Measurements from ENCODE around the gene PFKM.
"Not testable (repeated sequence)": the region's sequence is repeated elsewhere in the genome, so short reads cannot be mapped to it uniquely, and the experiment has no call there.

The PFKM gene

GRCh38 chr12:48106681-48107613, 12.2 kb upstream of the PFKM start:
- in situ Hi-C loops (cut with HindIII; ENCODE audit: low pct_ligation_motif_present, low pct_unique_long_range_greater_than_20kb, low sequenced_read_pairs), result no loop called here
- no peak for DNase-seq

DNA sequence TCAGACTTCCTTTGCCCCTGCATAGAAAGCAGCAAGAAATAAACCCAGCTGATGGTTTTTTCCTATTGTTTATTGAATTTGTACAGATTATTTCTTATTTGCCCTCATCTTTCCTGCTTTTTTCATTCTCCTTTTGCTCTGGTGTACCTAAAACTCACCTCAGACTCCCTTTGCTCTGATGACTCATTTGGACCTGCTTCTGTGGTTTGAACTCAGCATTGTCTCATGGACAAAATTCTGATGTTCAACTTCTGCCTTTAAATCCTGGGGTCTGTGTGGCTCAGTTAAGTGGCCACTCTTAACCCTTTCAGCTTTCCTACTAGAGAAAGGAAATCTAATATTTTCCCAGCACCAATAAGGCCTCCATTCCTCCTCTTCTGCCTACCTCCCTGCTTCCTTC, 9.7 kb upstream of the PFKM start:
- in situ Hi-C loops (cut with HindIII; ENCODE audit: low pct_ligation_motif_present, low pct_unique_long_range_greater_than_20kb, low sequenced_read_pairs), result no loop called here
- DNase-seq, result no peak

DNA sequence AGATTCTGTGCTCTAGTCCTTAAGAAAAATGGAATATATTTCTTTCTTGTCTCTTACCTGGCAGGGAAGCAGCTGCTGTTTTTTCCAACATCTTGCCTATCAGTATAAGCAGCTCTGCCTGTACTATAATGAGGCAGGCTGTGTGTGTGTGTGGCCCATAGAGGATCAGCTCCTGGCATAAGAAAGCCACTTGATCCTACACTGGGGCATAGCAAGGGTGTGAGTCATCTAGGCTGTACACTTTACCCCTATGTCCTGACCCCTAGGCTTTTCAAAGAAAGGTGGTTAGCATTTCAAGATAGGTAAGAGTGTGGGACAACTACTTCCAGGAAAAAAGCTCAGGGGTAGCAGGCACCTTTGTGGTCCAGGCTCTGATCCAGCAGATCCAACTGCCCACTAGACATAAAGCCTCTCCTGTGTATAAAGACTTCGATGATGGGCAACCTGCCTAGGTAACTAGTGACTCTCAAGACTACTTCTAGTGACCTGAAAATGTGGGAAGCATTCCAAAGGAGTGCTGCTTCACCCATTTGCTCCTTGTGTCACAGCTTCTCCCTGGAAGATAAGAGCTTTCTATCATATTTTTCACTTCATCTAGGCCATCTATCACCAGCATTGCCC, 8.4 kb upstream of the PFKM start:
- in situ Hi-C loops (cut with HindIII; ENCODE audit: low pct_ligation_motif_present, low pct_unique_long_range_greater_than_20kb, low sequenced_read_pairs), result no loop called here
- peak; percentile 32 for DNase-seq

- DNase-seq; in situ Hi-C loops (cut with HindIII; ENCODE audit: low pct_ligation_motif_present, low pct_unique_long_range_greater_than_20kb, low sequenced_read_pairs): not testable (repeated sequence)
Observed at GRCh38 chr12:48111312-48111693, 7.9 kb upstream of the PFKM start.

GRCh38 chr12:48115957-48116356, 3.2 kb upstream of the PFKM start:
- DNase-seq, result no peak
- in situ Hi-C loops (cut with HindIII; ENCODE audit: low pct_ligation_motif_present, low pct_unique_long_range_greater_than_20kb, low sequenced_read_pairs), result no loop called here

GRCh38 chr12:48118284-48118871, 786 bp upstream of the PFKM start:
- DNase-seq, result peak; percentile 12
- in situ Hi-C loops (cut with HindIII; ENCODE audit: low pct_ligation_motif_present, low pct_unique_long_range_greater_than_20kb, low sequenced_read_pairs), result no loop called here

DNA sequence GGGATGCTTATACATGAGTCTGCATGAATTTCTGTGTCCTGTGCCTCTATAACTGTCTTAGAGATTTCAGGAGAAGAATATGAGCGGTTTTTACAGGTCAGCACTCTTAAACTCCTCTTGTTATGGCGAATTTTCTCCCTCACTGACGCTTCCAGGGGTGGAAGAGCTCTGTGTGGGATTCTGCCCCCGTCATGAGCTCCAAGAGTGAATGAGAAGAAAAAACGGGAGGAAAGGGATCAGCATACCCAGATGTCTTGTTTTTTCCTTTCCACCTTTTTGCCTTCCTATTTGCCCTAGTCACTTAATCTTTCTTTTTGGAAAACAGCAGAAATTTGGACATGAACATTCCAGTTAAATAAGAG, 651 bp downstream of the PFKM start:
- DNase-seq, result no peak
- in situ Hi-C loops (cut with HindIII; ENCODE audit: low pct_ligation_motif_present, low pct_unique_long_range_greater_than_20kb, low sequenced_read_pairs), result no loop called here

DNA sequence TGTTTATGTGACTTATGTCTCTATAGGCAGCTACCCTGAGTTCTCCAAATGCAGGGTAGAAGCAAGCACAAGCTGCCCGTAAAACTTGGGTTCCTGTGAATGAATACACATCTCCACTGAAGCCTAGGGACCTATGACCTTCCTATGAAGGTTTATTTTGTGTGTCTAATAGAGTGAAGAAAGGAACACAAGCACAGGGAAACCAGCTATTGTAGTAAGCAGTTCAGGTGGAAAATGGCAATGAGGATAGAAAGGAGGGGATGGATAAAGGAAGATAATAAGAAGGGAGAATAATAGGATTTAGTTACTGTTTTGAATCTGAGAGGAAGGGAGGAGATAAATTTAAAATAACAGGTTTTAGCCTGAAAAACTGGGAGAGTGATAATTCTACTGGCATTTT, 2.4 kb downstream of the PFKM start:
- in situ Hi-C loops (cut with HindIII; ENCODE audit: low pct_ligation_motif_present, low pct_unique_long_range_greater_than_20kb, low sequenced_read_pairs), result no loop called here
- DNase-seq, result no peak

GRCh38 chr12:48122065-48122834, 3.1 kb downstream of the PFKM start:
- in situ Hi-C loops (cut with HindIII; ENCODE audit: low pct_ligation_motif_present, low pct_unique_long_range_greater_than_20kb, low sequenced_read_pairs), result no loop called here
- DNase-seq, result no peak

DNA sequence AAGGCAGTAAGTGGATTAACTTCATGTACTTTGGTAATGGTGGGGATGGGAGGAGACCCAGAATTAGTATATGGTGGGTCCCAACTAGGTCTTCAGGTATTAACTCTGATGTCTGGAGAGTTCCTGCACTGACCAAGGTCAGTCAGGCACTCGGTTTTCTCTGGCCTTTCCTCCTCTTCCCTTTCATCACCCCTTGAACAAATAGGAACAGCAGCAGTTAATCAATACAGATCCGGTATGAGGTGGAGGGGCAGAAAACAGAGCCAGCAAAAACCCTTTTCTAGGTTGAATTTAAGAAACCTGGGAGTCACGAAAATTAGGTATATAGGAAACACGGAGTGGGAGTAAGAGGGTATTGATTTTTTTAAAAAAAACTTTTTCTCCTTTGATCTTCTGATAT, 4.0 kb downstream of the PFKM start:
- in situ Hi-C loops (cut with HindIII; ENCODE audit: low pct_ligation_motif_present, low pct_unique_long_range_greater_than_20kb, low sequenced_read_pairs), result no loop called here
- no peak for DNase-seq

DNA sequence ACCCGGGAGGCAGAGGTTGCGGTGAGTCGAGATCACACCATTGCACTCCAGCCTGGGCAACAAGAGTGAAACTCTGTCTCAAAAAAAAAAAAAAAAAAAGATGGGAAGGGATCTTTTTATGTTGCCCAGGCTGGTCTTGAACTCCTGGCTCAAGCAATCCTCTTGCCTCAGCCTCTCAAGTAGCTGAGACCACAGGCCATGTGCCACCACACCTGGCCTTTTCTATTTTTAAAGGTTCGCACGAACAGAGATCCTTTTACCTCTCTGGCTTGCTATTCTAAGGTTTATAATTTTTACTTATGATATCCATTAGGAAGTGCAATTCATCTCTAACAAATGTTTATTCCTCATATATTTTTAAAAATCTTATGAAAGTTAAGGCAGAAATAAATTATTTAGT, 6.4 kb downstream of the PFKM start:
- in situ Hi-C loops (cut with HindIII; ENCODE audit: low pct_ligation_motif_present, low pct_unique_long_range_greater_than_20kb, low sequenced_read_pairs); DNase-seq: not testable (repeated sequence)

DNA sequence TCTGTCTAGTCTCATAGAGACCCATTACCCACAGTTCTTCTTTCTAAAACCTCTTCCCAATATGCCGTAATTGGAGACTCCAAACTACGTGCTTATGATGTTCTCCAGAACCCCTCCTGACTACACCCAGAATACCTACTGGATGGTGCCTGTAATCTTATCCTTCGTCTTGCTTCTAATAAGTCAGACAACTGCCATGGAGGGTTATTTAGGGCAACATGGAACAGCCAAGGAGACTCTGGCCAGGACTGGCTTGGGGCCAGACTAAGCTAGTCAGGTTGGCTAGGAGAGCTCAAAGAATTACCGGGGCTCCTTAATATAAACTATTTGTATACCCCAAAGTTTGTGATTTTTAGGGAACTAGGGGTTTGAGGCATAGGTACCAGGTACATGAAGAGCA, 6.8 kb downstream of the PFKM start:
- in situ Hi-C loops (cut with HindIII; ENCODE audit: low pct_ligation_motif_present, low pct_unique_long_range_greater_than_20kb, low sequenced_read_pairs), result no loop called here
- no peak for DNase-seq

DNA sequence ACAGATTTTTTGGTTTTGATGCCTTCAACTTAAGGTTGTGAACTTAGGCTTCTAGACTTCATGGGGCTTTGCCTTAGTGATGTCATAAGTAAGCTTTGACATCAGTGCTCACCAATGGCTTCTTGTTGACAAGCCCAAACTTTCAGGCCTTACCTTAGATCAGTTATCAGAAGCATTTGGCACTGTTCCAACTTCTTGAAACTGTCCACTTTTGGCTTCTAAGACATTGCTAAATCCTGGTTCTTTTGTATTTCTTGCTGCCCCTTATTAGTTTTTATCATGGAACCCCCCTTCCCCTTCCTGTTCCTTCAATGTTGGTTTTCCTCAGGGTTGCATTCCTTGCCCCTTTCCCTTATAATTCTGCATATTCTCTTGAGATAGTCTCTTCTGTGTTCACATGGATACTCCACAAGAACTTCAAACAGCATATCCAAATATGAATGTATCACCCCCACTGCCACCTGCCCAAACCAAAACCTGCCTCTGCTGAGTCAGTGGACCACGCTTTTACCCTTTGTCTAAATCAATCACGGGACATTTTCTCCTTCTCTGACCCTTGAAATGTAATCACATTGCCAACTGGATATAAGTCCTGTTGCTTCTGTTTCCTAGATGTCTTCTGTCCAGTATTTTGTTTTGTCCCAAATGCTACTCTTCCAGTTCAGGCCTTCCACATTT, 7.9 kb downstream of the PFKM start:
- in situ Hi-C loops (cut with HindIII; ENCODE audit: low pct_ligation_motif_present, low pct_unique_long_range_greater_than_20kb, low sequenced_read_pairs), result no loop called here

DNA sequence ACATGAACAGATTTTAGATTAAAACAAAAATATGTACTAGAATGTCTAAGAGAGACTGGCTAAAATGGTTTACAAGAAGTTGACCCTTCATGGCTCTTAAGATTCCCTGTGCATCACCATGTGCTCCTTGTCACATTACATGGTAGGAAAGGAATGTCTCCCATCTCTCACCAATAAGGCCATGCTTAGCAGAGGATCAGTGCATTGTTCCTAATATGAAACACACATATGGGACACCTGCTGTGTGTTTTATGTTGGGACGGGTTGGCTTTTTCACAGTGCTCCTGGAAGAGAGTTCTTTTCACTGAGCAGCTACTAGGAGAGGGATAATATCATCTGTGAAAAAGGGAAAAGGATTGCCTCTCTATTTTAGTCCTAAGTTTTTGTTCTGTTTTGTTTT, 9.6 kb downstream of the PFKM start:
- DNase-seq, result no peak
- in situ Hi-C loops (cut with HindIII; ENCODE audit: low pct_ligation_motif_present, low pct_unique_long_range_greater_than_20kb, low sequenced_read_pairs), result no loop called here

More for the DNA sequence above, 7.9 kb downstream of the PFKM start:
- no peak for DNase-seq

- no peak for DNase-seq
- in situ Hi-C loops (cut with HindIII; ENCODE audit: low pct_ligation_motif_present, low pct_unique_long_range_greater_than_20kb, low sequenced_read_pairs), result no loop called here
Observed at GRCh38 chr12:48129376-48129775, 10.2 kb downstream of the PFKM start.

GRCh38 chr12:48131517-48131916, 12.4 kb downstream of the PFKM start:
- DNase-seq, result no peak
- in situ Hi-C loops (cut with HindIII; ENCODE audit: low pct_ligation_motif_present, low pct_unique_long_range_greater_than_20kb, low sequenced_read_pairs), result no loop called here

DNA sequence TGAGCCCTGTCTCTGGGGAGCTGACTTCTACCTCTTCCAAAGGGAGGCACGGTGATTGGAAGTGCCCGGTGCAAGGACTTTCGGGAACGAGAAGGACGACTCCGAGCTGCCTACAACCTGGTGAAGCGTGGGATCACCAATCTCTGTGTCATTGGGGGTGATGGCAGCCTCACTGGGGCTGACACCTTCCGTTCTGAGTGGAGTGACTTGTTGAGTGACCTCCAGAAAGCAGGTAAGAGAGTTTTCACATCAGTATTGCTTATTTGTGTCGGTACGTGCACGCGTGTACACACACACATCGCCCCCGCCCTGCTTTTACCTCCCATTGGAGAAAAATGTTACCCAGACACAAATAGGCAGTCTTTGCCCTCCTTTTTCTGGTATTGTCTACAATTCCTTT, 13.7 kb downstream of the PFKM start:
- DNase-seq, result no peak
- in situ Hi-C loops (cut with HindIII; ENCODE audit: low pct_ligation_motif_present, low pct_unique_long_range_greater_than_20kb, low sequenced_read_pairs), result no loop called here

- in situ Hi-C loops (cut with HindIII; ENCODE audit: low pct_ligation_motif_present, low pct_unique_long_range_greater_than_20kb, low sequenced_read_pairs), result no loop called here
- DNase-seq, result no peak
Observed at GRCh38 chr12:48135027-48135426, 15.9 kb downstream of the PFKM start.

Data from ACHN (cell line).